T-helper 2 cell treated with Interferon-gamma antibody and Interleukin-4, amounts not matched to agents 5 μg/mL and 100 μg/mL, for 36 hours (primary cell): ENCODE data around the gene CHD5.
"Not testable (repeated sequence)": the region's sequence is repeated elsewhere in the genome, so short reads cannot be mapped to it uniquely, and the experiment has no call there.

ENCODE experiments used
- DNase-seq: peaks from one replicate; pipeline ENCODE4 v3.0.0; 2021; ENCODE audit warnings: low spot score
- H3K27ac Mint-ChIP-seq: one replicate; pipeline ENCODE4 v1.8.0; 2021; ENCODE audit warnings: mild to moderate bottlenecking, mixed read lengths
- H3K27me3 Mint-ChIP-seq: one replicate; pipeline ENCODE4 v1.8.0; 2021; ENCODE audit warnings: low read depth, mixed read lengths
- H3K36me3 Mint-ChIP-seq: one replicate; pipeline ENCODE4 v1.8.0; 2021; ENCODE audit warnings: low read depth, mixed read lengths
- H3K4me1 Mint-ChIP-seq: one replicate; pipeline ENCODE4 v1.8.0; 2021; ENCODE audit warnings: low read depth, mixed read lengths
- H3K4me3 Mint-ChIP-seq: one replicate; pipeline ENCODE4 v1.8.0; 2022; ENCODE audit warnings: mild to moderate bottlenecking, moderate library complexity, mixed read lengths
- H3K9me3 Mint-ChIP-seq: one replicate; pipeline ENCODE4 v1.8.0; 2021; ENCODE audit warnings: mixed read lengths

CHD5 gene

DNA sequence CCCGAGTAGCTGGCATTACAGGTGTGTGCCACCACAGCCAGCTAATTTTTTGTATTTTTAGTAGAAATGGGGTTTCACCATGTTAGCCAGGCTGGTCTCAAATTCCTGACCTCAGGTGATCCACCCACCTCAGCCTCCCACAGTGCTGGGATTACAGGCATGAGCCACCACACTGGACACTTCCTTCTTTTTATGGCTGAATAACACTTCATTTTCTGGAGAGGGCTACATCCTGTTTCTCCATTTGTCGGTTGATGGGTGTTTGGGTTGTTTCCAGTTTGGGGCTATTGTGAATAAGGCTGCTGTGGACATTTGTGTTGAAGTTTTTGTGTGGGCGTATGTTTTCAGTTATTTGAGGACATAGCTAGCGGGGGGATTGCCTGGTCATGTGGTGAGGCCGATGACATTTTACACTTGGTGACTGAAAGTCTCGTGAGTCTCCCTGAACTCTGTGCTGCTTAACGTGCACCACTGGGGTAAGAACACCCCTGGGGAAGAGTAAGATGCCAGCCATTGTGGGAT lies 116.5 kb downstream of the CHD5 start:
- not testable (repeated sequence) for DNase-seq, H3K4me1 Mint-ChIP-seq, H3K27me3 Mint-ChIP-seq, H3K4me3 Mint-ChIP-seq, H3K9me3 Mint-ChIP-seq, H3K27ac Mint-ChIP-seq
- H3K36me3 Mint-ChIP-seq = peaks cover 30% of the 10 kb centered on the region

DNA sequence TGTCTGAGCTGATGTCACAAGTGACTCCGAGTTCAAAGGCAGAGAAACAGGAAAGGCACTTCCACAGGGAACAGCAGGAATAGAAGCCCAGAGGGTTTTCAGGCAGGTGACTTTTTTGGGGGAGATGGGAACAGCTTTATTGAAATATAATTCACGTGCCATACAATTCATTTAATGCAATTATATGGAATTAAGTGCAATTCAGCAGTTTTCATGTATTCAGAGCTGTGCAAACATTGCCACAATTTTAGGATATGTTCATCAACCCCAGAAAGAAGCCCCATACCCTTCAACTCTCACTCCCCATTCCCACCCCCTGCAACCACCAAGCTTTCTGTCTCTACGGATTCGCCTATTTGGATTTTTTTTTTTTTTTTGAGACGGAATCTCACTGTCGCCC lies 117.5 kb downstream of the CHD5 start:
- Mint-ChIP-seq H3K4me1 (no peaks in the 10 kb centered on the region), H3K27ac (no peak overlapping the region), H3K9me3 (no peaks in the 10 kb centered on the region), H3K36me3 (peaks cover 33% of the 10 kb centered on the region), H3K27me3 (no peaks in the 10 kb centered on the region), H3K4me3 (no peak overlapping the region)
- DNase-seq = no peak

DNA sequence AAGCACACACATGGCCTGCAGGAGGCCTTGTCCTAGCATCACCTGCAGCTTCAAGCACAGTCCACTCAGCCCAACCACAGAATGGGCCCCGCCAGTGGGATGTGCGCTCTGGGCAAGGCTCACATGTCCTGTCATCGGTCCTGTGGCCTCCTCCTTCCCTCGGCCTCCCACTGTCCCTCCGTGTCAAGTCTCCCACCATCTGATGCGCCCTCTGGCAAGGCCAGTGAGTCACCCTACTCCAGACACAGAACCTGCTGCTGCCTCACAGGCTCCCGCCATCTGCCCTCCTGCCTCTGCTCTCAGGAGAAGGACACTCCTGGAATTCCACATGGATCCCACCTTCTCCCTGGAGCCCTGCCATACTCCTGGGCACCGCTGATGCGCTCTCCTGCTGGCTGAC lies 120.3 kb downstream of the CHD5 start:
- peaks cover 3% of the 10 kb centered on the region for H3K4me1 Mint-ChIP-seq
- peaks cover 40% of the 10 kb centered on the region for H3K36me3 Mint-ChIP-seq
- no peak overlapping the region for H3K27ac Mint-ChIP-seq

DNA sequence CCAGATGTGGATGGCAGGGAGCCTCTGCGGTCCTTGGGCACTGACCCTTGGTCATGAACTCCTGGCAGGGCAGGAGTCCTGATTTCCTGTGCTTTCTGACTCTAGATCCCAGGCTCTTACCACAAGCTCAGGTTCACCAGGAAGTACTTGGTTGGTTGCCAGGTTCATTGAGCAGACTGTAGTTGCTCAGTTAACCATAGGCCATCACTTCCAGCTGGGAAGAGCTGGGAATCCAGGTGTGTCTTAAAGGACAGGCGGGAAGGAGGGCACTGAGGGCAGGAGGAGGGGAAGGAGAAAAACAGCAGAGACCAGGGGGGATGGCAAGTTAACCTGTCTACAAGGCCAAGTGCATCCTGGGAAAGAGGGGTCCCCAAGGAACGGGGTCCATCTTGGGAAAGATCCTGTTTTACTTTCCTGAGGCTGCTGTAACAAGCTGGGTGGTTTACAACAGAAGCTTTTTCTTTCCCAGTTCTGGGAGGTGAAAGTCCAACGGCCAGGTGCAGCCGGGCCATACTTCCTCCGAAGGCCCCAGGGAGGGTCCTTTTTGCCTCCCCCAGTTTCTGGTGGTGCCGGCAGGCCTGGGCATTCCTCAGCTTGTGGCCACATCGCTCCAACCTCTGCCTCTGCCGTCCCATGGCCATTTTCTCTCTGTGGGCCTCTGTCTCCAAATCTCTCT lies 122.8 kb downstream of the CHD5 start:
- no peak overlapping the region for H3K4me3 Mint-ChIP-seq
- DNase-seq = no peak
- H3K27ac Mint-ChIP-seq = no peak overlapping the region
- peaks cover 3% of the 10 kb centered on the region for H3K4me1 Mint-ChIP-seq
- H3K36me3 Mint-ChIP-seq = peaks cover 51% of the 10 kb centered on the region
- no peaks in the 10 kb centered on the region for H3K9me3 Mint-ChIP-seq
- H3K27me3 Mint-ChIP-seq = no peaks in the 10 kb centered on the region

More for the DNA sequence above, 120.3 kb downstream of the CHD5 start:
- H3K4me3 Mint-ChIP-seq = no peak overlapping the region
- H3K27me3 Mint-ChIP-seq = no peaks in the 10 kb centered on the region
- DNase-seq = no peak
- no peaks in the 10 kb centered on the region for H3K9me3 Mint-ChIP-seq

DNA sequence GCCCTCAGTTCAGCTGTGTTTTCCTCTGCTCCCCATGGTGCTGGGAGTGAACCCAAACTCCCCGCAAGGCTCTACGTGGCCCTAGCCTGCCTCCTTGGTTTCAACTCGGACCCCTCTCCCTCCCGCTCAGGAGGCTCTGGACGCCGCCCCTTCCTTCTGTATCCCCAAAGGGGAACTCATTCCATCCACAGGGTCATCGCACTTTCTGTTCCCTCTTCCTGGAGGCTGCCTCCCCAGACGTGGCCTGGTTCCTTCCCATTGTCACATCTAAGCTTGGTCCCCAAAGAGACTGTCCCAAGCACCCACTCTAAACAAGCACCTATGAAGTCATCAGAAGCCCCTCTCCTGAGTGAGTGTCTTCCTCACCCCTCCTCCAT lies 123.6 kb downstream of the CHD5 start:
- Mint-ChIP-seq H3K4me3 (no peak overlapping the region), H3K27me3 (no peaks in the 10 kb centered on the region), H3K4me1 (peaks cover 3% of the 10 kb centered on the region), H3K9me3 (no peaks in the 10 kb centered on the region), H3K27ac (no peak overlapping the region), H3K36me3 (peaks cover 49% of the 10 kb centered on the region)
- no peak for DNase-seq

DNA sequence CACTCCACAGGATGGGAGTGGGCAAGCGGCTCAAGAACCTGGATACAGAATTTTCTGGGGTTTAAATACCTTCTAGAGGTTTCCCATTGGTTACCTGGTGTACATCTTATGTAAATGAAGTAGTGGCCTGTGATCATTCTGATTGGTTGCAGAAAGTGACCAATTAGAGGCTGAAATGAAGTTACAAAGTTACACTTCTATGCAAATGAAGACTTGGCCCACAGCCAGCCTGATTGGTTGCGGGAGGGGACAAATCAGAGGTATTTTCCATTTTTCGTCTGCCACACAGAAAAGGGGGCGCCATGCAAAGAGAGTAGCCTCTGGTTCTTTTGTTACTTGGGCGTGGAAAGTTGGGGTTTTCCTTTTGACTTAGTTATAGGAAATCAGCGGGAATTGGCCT lies 125.5 kb downstream of the CHD5 start:
- peaks cover 48% of the 10 kb centered on the region for H3K36me3 Mint-ChIP-seq

DNA sequence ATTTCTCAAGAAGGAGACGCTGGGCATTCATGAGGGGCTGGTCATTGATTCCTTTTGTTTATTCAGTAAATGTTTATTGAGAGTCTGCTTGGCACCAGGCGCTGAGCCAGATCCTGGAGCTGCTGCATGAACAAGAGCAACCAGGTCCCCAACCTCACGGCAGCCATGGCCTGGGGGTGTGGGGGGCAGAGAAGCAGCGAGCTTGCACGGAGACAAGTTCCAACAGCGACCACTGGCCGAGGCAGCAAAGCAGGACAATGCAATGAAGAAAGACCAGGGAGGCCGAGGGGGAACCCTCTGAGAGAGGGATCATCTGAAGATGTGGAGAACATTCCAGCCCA lies 126.9 kb downstream of the CHD5 start:
- Mint-ChIP-seq H3K36me3 (peaks cover 48% of the 10 kb centered on the region), H3K9me3 (no peaks in the 10 kb centered on the region), H3K4me1 (peaks cover 5% of the 10 kb centered on the region), H3K27me3 (no peaks in the 10 kb centered on the region), H3K4me3 (no peak overlapping the region), H3K27ac (no peak overlapping the region)
- DNase-seq = no peak

More for the DNA sequence above, 125.5 kb downstream of the CHD5 start:
- H3K4me1 Mint-ChIP-seq = peaks cover 3% of the 10 kb centered on the region
- H3K9me3 Mint-ChIP-seq = no peaks in the 10 kb centered on the region
- no peak overlapping the region for H3K4me3 Mint-ChIP-seq
- no peak overlapping the region for H3K27ac Mint-ChIP-seq
- H3K27me3 Mint-ChIP-seq = no peaks in the 10 kb centered on the region
- DNase-seq = no peak

DNA sequence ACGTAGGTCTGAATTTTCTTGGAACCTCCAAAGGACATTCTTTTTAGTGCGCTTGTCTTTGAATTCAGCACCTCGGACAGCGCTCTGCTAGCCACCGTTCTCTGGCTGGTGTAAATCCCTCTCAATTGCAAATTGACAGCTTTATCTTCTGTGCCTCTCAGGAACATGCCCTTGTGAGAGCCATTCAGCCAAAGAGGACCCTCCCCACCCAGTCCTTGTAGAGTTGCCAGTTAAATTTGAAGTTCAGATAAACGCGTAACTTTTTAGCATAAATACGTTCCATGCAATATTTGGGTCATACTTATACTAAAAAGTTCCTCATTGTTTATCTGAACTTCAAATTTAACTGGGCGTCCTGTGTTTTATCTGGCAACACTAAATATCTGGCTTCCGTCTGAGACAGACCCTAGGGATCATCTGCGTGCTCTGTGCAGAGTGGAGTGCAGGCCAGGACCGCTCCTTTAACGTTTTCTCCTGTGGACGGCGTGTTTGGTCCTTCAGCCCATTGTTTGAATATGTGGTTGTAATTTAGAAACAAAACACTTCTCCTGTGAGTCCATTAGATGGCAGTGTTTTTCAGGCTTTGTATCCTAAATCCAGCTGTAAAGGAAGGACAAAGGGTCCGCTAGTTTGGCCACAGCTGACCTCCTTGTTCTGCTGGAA lies 127.4 kb downstream of the CHD5 start:
- Mint-ChIP-seq H3K27me3 (no peaks in the 10 kb centered on the region), H3K9me3 (no peaks in the 10 kb centered on the region), H3K36me3 (peaks cover 53% of the 10 kb centered on the region), H3K4me3 (no peak overlapping the region), H3K27ac (no peak overlapping the region), H3K4me1 (peaks cover 5% of the 10 kb centered on the region)
- peak; percentile 27 for DNase-seq
